Common myeloid progenitor, CD34-positive (primary cell): Measurements from ENCODE around the gene ACTR8.
A peak's percentile ranks its signal among the peaks of the same experiment; 100 is the strongest.

Experiments used
- CTCF ChIA-PET: fragments of 350-600 bp; sonication (Branson Sonifier 250); formaldehyde crosslinking; loops from one replicate; lab custom pipeline; 2021; ENCODE audit warnings: antibody characterized with exemption; lab: Charles Lee
- POLR2A ChIA-PET: fragments of 350-600 bp; sonication (Branson Sonifier 250); formaldehyde crosslinking; loops from one replicate; lab custom pipeline; 2021; ENCODE audit warnings: antibody characterized with exemption; lab: Charles Lee
- DNase-seq, 3 donors: peaks; one replicate each; pipeline versions ENCODE4 v3.0.0 to v3.0.0-alpha.2; 2013
- H3K27ac ChIP-seq, 2 experiments: 1 replicate in 1 of 2; 2 replicates in 1 of 2; pipeline ENCODE4 v1.7.0; 2013; ENCODE audit warnings: inconsistent platforms in 2 of 2, low read length in 2 of 2, mild to moderate bottlenecking in 2 of 2, low read depth in 1 of 2, moderate library complexity in 1 of 2; ENCODE audit not compliant: severe bottlenecking in 2 of 2, insufficient read depth in 1 of 2, poor library complexity in 1 of 2
- H3K27me3 ChIP-seq, 5 experiments: replicated peaks in 2 of 5; 1 replicate in 3 of 5; 2 replicates in 2 of 5; pipeline versions ENCODE4 v1.6.1 to v1.7.0; 2013; ENCODE audit warnings: low read length in 4 of 5, mild to moderate bottlenecking in 2 of 5, moderate library complexity in 2 of 5, inconsistent platforms in 1 of 5; ENCODE audit not compliant: insufficient read depth in 5 of 5, control insufficient read depth in 4 of 5
- H3K36me3 ChIP-seq, 4 experiments: 1 replicate in 2 of 4; 2 replicates in 2 of 4; pipeline versions ENCODE4 v1.6.1 to v1.7.0; 2013; ENCODE audit warnings: low read length in 3 of 4, control low read depth in 1 of 4, mild to moderate bottlenecking in 1 of 4; ENCODE audit not compliant: control insufficient read depth in 4 of 4, insufficient read depth in 4 of 4
- H3K4me1 ChIP-seq, 4 experiments: 1 replicate in 3 of 4; 2 replicates in 1 of 4; pipeline versions ENCODE4 v1.6.1 to v1.7.1; 2013; ENCODE audit warnings: low read length in 3 of 4, mild to moderate bottlenecking in 3 of 4, control low read depth in 1 of 4, inconsistent platforms in 1 of 4, moderate library complexity in 1 of 4; ENCODE audit not compliant: control insufficient read depth in 4 of 4, insufficient read depth in 4 of 4; ENCODE audit errors: control extremely low read depth in 1 of 4
- H3K4me3 ChIP-seq, 7 experiments: 1 replicate in 4 of 7; 2 replicates in 3 of 7; pipeline versions ENCODE4 v1.5.1 to v1.7.0; 2013; ENCODE audit warnings: mild to moderate bottlenecking in 7 of 7, low read length in 6 of 7, moderate library complexity in 6 of 7, inconsistent platforms in 2 of 7, low read depth in 2 of 7, control low read depth in 1 of 7; ENCODE audit not compliant: insufficient read depth in 4 of 7, control insufficient read depth in 1 of 7; ENCODE audit errors: extremely low read depth in 1 of 7
- H3K9me3 ChIP-seq, 5 experiments: 1 replicate in 4 of 5; 2 replicates in 1 of 5; pipeline versions ENCODE4 v1.6.1 to v1.7.1; 2013; ENCODE audit warnings: low read length in 4 of 5, mild to moderate bottlenecking in 2 of 5, inconsistent platforms in 1 of 5, low read depth in 1 of 5, moderate library complexity in 1 of 5; ENCODE audit not compliant: control insufficient read depth in 4 of 5, insufficient read depth in 2 of 5; ENCODE audit errors: control extremely low read depth in 1 of 5
- WGBS: methylation state at CpG from one replicate; pipeline ENCODE4 v1.1.5; 2013; ENCODE audit not compliant: insufficient coverage; 5-methylcytosine and 5-hydroxymethylcytosine counted together

Gene ACTR8

GRCh38 chr3:53856964-53857363, 25.0 kb downstream of the ACTR8 start:
- H3K4me3 ChIP-seq = no peak overlapping the region
- CTCF ChIA-PET = no interaction called here
- peaks cover 0 to 6% (median 0%) of the 10 kb centered on the region in 5 experiments for H3K27me3 ChIP-seq
- H3K27ac ChIP-seq = no peak overlapping the region
- no peak for DNase-seq
- H3K4me1 ChIP-seq = peaks cover 0 to 6% (median 2%) of the 10 kb centered on the region in 4 experiments
- peaks cover 2 to 18% (median 8%) of the 10 kb centered on the region in 4 experiments for H3K36me3 ChIP-seq
- H3K9me3 ChIP-seq = peaks cover 0 to 4% (median 0%) of the 10 kb centered on the region in 5 experiments
- POLR2A ChIA-PET = no interaction called here
- WGBS = 44% methylated on average over 4 of the region's 7 CpGs

GRCh38 chr3:53850895-53851294, 31.1 kb downstream of the ACTR8 start:
- Histone ChIP-seq H3K9me3 (no peaks in the 10 kb centered on the region), H3K27ac (no peak overlapping the region), H3K4me1 (peaks cover 0 to 9% (median 7%) of the 10 kb centered on the region in 4 experiments), H3K36me3 (no peaks in the 10 kb centered on the region), H3K4me3 (no peak overlapping the region), H3K27me3 (peaks cover 0 to 43% (median 11%) of the 10 kb centered on the region in 5 experiments)
- POLR2A ChIA-PET = no interaction called here
- CTCF ChIA-PET = interaction anchor here (0.7 kb wide), 1 partner anchor 24 kb away, joined by 4 read pairs; no protein-coding TSS in a partner anchor
- WGBS = 78% methylated on average over 3 of the region's 5 CpGs
- DNase-seq = no peak

GRCh38 chr3:53849916-53850315, 32.0 kb downstream of the ACTR8 start:
- CTCF ChIA-PET = no interaction called here
- Histone ChIP-seq H3K27me3 (peaks cover 0 to 49% (median 20%) of the 10 kb centered on the region in 5 experiments), H3K9me3 (no peaks in the 10 kb centered on the region), H3K27ac (no peak overlapping the region), H3K36me3 (no peaks in the 10 kb centered on the region), H3K4me3 (no peak overlapping the region), H3K4me1 (peaks cover 0 to 14% (median 12%) of the 10 kb centered on the region in 4 experiments)
- POLR2A ChIA-PET = no interaction called here
- no peak for DNase-seq
- 98% methylated on average over 6 of the region's 7 CpGs for WGBS

GRCh38 chr3:53846851-53847155, 35.1 kb downstream of the ACTR8 start:
- Histone ChIP-seq H3K27me3 (peaks cover 0 to 70% (median 31%) of the 10 kb centered on the region in 5 experiments), H3K36me3 (no peaks in the 10 kb centered on the region), H3K27ac (no peak overlapping the region), H3K4me3 (peak overlapping the region in 2 of 7 experiments; percentile 49 to 69), H3K9me3 (no peaks in the 10 kb centered on the region), H3K4me1 (peaks cover 0 to 14% (median 12%) of the 10 kb centered on the region in 4 experiments)
- WGBS = 63% methylated on average over 9 of the region's 10 CpGs
- ChIA-PET POLR2A (interaction anchor here (0.6 kb wide), 1 partner anchor 9 kb away, joined by 4 read pairs; no protein-coding TSS in a partner anchor), CTCF (no interaction called here)
- no peak for DNase-seq

DNA sequence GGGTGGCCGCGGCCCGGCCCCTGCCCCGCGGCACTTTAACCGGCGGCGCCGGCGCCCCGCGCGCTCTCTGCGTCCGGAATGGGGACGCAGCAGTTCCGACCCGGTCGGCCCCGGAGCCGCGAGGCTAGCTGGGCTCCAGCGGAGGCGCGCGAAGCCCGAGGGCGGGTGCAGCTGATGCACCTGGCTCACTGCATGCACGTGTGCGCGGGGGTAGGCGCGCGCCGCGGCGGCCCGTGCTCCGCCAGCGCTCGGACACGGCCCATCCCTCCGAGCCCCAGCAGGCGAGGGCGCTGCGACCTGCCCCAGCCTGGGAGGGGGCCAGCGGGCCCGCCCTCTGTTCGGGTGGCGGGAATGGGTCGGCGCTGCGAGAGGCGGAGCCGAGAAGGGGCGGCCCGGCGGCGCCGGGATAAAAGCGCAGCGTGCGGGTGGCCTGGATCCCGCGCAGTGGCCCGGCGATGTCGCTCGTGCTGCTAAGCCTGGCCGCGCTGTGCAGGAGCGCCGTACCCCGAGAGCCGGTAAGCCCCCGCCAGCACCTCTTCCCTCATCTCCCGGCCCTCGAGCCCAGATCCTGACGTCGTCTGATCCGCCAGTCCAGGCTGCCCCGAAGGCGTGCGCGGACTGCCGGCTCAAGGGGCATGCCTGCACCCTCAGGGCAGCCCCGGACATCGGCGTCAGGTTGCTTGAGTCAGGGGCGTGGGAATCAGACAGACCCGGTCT, 35.7 kb downstream of the ACTR8 start, which contains the start of the genes CHDH and IL17RB:
CHDH (minus strand) TSS at position 286 of the 717 bp plus-strand sequence. CDS start 22,411 bp downstream, outside the sequence.
IL17RB (plus strand) TSS at position 435 of the 717 bp plus-strand sequence; CDS start at position 456, 21 bp downstream.
- Histone ChIP-seq H3K27ac (no peak within 1 kb of the TSS), H3K4me1 (peaks cover 0 to 14% (median 12%) of the 10 kb centered on the region in 4 experiments), H3K27me3 (peaks cover 0 to 69% (median 31%) of the 10 kb centered on the region in 5 experiments), H3K9me3 (no peaks in the 10 kb centered on the region), H3K36me3 (no peaks in the 10 kb centered on the region), H3K4me3 (peak within 1 kb of the TSS; percentile 13 to 72 (median 62))
- DNase-seq = peak in 2 of 3 donors; percentile 35 to 49
- 3% methylated on average over 80 of the region's 91 CpGs for WGBS
- POLR2A ChIA-PET = no interaction called here
- CTCF ChIA-PET = interaction anchor here (1.2 kb wide), 1 partner anchor 24 kb away, joined by 3 read pairs; no protein-coding TSS in a partner anchor

GRCh38 chr3:53845881-53846133, 36.1 kb downstream of the ACTR8 start:
- Histone ChIP-seq H3K36me3 (no peaks in the 10 kb centered on the region), H3K9me3 (no peaks in the 10 kb centered on the region), H3K27ac (no peak overlapping the region), H3K27me3 (peaks cover 0 to 67% (median 31%) of the 10 kb centered on the region in 5 experiments), H3K4me3 (peak overlapping the region; percentile 13 to 72 (median 62)), H3K4me1 (peaks cover 0 to 14% (median 12%) of the 10 kb centered on the region in 4 experiments)
- ChIA-PET CTCF (interaction anchor here (1.1 to 1.2 kb wide), 2 partner anchors 24 to 147 kb away, joined by 3 read pairs; no protein-coding TSS in a partner anchor), POLR2A (no interaction called here)
- 1% methylated on average over 27 of the region's 34 CpGs for WGBS
- DNase-seq = no peak
